Measurements from ENCODE around the gene SHISA9. TPM values are rescaled to one million over a fixed set of nuclear protein-coding genes. Genes with fewer than 3 reads are reported as not detected.

SHISA9 gene
- total and polyA plus RNA-seq, 2 experiments from 2014 or later = 0.83 to 1.3 TPM

- no peaks in the 10 kb centered on the region for H3K79me2 ChIP-seq
- no peaks in the 10 kb centered on the region for H3K4me1 ChIP-seq (ENCODE audit: insufficient read depth)
- no peak for TF ChIP-seq EZH2 (IDR thresholded peaks at IDR 0.05; ENCODE audit: borderline replicate concordance)
- TF ChIP-seq, protein P1, sequence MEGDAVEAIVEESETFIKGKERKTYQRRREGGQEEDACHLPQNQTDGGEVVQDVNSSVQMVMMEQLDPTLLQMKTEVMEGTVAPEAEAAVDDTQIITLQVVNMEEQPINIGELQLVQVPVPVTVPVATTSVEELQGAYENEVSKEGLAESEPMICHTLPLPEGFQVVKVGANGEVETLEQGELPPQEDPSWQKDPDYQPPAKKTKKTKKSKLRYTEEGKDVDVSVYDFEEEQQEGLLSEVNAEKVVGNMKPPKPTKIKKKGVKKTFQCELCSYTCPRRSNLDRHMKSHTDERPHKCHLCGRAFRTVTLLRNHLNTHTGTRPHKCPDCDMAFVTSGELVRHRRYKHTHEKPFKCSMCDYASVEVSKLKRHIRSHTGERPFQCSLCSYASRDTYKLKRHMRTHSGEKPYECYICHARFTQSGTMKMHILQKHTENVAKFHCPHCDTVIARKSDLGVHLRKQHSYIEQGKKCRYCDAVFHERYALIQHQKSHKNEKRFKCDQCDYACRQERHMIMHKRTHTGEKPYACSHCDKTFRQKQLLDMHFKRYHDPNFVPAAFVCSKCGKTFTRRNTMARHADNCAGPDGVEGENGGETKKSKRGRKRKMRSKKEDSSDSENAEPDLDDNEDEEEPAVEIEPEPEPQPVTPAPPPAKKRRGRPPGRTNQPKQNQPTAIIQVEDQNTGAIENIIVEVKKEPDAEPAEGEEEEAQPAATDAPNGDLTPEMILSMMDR (IDR thresholded peaks at IDR 0.05; ENCODE audit: poor library complexity) = no peak
- TF ChIP-seq EZH2phosphoT487 (IDR thresholded peaks at IDR 0.05; ENCODE audit: low read depth, severe bottlenecking, unreplicated experiment) = no peak
- H3K27ac ChIP-seq = no peak overlapping the region
- DNase-seq (ENCODE audit: low spot score) = no peak
- 98% methylated on average over 3 of the region's 3 CpGs for WGBS (ENCODE audit: low lambda C conversion rate, missing lambda C conversion rate)
- H3K36me3 ChIP-seq (replicated peaks; ENCODE audit: insufficient read depth, low read depth) = no peaks in the 10 kb centered on the region
- no peaks in the 10 kb centered on the region for H4K20me1 ChIP-seq (ENCODE audit: insufficient read depth, poor library complexity, severe bottlenecking)
- H3K9me2 ChIP-seq (replicated peaks; ENCODE audit: insufficient read depth) = no peaks in the 10 kb centered on the region
- no peak overlapping the region for H3K4me3 ChIP-seq
- H3K9me3 ChIP-seq (ENCODE audit: low read depth) = no peaks in the 10 kb centered on the region
- H3K4me2 ChIP-seq = no peak overlapping the region
- no peak overlapping the region for H2AFZ ChIP-seq
- H3K27me3 ChIP-seq = no peaks in the 10 kb centered on the region
These were observed 148.3 kb downstream of the SHISA9 start for GRCh38 chr16:13049688-13050087.

DNA sequence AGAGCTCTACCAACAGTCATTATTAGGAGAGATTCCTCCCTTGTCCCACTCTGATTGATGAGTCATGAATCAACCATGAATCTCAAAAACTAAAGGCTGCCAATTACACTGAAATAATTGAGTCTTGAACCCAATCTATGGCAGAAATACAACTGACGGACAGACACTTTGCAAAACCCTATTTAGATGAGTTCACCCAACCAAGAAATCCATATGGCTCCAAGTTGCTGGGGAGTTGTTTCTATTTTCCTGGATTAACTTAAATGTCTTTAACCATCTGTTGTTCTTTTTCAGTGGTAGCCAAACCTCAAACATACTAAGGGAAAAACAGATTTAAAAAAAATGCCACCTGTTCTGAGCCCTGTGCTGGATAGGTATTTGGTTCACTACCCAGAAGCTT, 151.0 kb downstream of the SHISA9 start:
- H3K27me3 ChIP-seq = no peaks in the 10 kb centered on the region
- no peaks in the 10 kb centered on the region for H3K9me2 ChIP-seq (replicated peaks; ENCODE audit: insufficient read depth)
- H3K4me1 ChIP-seq (ENCODE audit: insufficient read depth) = no peaks in the 10 kb centered on the region
- H2AFZ ChIP-seq = no peak overlapping the region
- no peak for DNase-seq (ENCODE audit: low spot score)
- WGBS (ENCODE audit: low lambda C conversion rate, missing lambda C conversion rate) = 83% methylated on average over 1 of the region's 1 CpG
- H3K27ac ChIP-seq = no peak overlapping the region
- H3K4me2 ChIP-seq = no peak overlapping the region
- no peaks in the 10 kb centered on the region for H3K9me3 ChIP-seq (ENCODE audit: low read depth)
- TF ChIP-seq EZH2phosphoT487 (IDR thresholded peaks at IDR 0.05; ENCODE audit: low read depth, severe bottlenecking, unreplicated experiment) (no peak), EZH2 (IDR thresholded peaks at IDR 0.05; ENCODE audit: borderline replicate concordance) (no peak)
- TF ChIP-seq, protein P1 (IDR thresholded peaks at IDR 0.05; ENCODE audit: poor library complexity) = no peak
- H3K4me3 ChIP-seq = no peak overlapping the region
- H3K79me2 ChIP-seq = no peaks in the 10 kb centered on the region
- no peaks in the 10 kb centered on the region for H4K20me1 ChIP-seq (ENCODE audit: insufficient read depth, poor library complexity, severe bottlenecking)
- H3K36me3 ChIP-seq (replicated peaks; ENCODE audit: insufficient read depth, low read depth) = no peaks in the 10 kb centered on the region

GRCh38 chr16:13055480-13055879, 154.1 kb downstream of the SHISA9 start:
- TF ChIP-seq, protein P1 (IDR thresholded peaks at IDR 0.05; ENCODE audit: poor library complexity) = no peak
- TF ChIP-seq EZH2phosphoT487 (IDR thresholded peaks at IDR 0.05; ENCODE audit: low read depth, severe bottlenecking, unreplicated experiment) (no peak), EZH2 (IDR thresholded peaks at IDR 0.05; ENCODE audit: borderline replicate concordance) (no peak)
- no peaks in the 10 kb centered on the region for H3K79me2 ChIP-seq
- no peak overlapping the region for H3K4me3 ChIP-seq
- H3K9me3 ChIP-seq (ENCODE audit: low read depth) = no peaks in the 10 kb centered on the region
- H3K4me1 ChIP-seq (ENCODE audit: insufficient read depth) = no peaks in the 10 kb centered on the region
- no peaks in the 10 kb centered on the region for H3K9me2 ChIP-seq (replicated peaks; ENCODE audit: insufficient read depth)
- no peak overlapping the region for H2AFZ ChIP-seq
- H3K36me3 ChIP-seq (replicated peaks; ENCODE audit: insufficient read depth, low read depth) = no peaks in the 10 kb centered on the region
- H3K27me3 ChIP-seq = no peaks in the 10 kb centered on the region
- H4K20me1 ChIP-seq (ENCODE audit: insufficient read depth, poor library complexity, severe bottlenecking) = no peaks in the 10 kb centered on the region
- WGBS (ENCODE audit: low lambda C conversion rate, missing lambda C conversion rate) = 85% methylated on average over 3 of the region's 3 CpGs
- DNase-seq (ENCODE audit: low spot score) = no peak
- H3K4me2 ChIP-seq = no peak overlapping the region
- no peak overlapping the region for H3K27ac ChIP-seq

DNA sequence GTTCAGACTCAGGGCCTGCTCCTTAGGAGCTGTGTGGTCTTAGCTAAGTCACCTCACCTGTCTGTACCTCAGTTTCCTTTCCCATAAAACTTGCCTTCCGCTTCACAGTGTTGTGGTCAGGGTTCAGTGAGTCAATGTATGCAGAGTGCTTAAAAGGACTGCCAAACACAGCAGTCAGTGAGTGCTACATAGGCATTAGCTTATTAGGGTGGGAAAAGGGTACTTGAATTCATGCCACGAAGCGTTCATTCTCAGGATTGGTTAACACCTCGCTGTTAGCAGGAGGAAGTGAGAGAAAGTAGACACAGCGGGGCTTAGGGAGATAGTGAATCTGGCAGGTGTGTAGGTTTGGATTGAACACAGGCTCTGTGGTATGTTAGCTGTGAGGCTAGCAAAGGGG, 155.2 kb downstream of the SHISA9 start:
- no peak overlapping the region for H3K4me3 ChIP-seq
- H3K4me1 ChIP-seq (ENCODE audit: insufficient read depth) = no peaks in the 10 kb centered on the region
- no peaks in the 10 kb centered on the region for H3K9me3 ChIP-seq (ENCODE audit: low read depth)
- TF ChIP-seq, protein P1 (IDR thresholded peaks at IDR 0.05; ENCODE audit: poor library complexity) = no peak
- no peak for TF ChIP-seq EZH2phosphoT487 (IDR thresholded peaks at IDR 0.05; ENCODE audit: low read depth, severe bottlenecking, unreplicated experiment)
- TF ChIP-seq EZH2 (IDR thresholded peaks at IDR 0.05; ENCODE audit: borderline replicate concordance) = no peak
- no peak overlapping the region for H2AFZ ChIP-seq
- H3K36me3 ChIP-seq (replicated peaks; ENCODE audit: insufficient read depth, low read depth) = no peaks in the 10 kb centered on the region
- H3K4me2 ChIP-seq = no peak overlapping the region
- no peaks in the 10 kb centered on the region for H3K27me3 ChIP-seq
- no peaks in the 10 kb centered on the region for H3K9me2 ChIP-seq (replicated peaks; ENCODE audit: insufficient read depth)
- H3K79me2 ChIP-seq = no peaks in the 10 kb centered on the region
- DNase-seq (ENCODE audit: low spot score) = no peak
- H4K20me1 ChIP-seq (ENCODE audit: insufficient read depth, poor library complexity, severe bottlenecking) = no peaks in the 10 kb centered on the region
- no peak overlapping the region for H3K27ac ChIP-seq
- WGBS (ENCODE audit: low lambda C conversion rate, missing lambda C conversion rate) = 84% methylated on average over 5 of the region's 5 CpGs

Measured in hepatocyte (in vitro differentiated cells).